Left colon (tissue), 2 donors: Measurements from ENCODE around the gene NOC3L. TPM values are rescaled to one million over a fixed set of nuclear protein-coding genes. Genes with fewer than 3 reads are reported as not detected.
"Not testable (repeated sequence)": the region's sequence is repeated elsewhere in the genome, so short reads cannot be mapped to it uniquely, and the experiment has no call there.

Source experiments
- ATAC-seq: fragments of 200-7000 bp; cut with Tn5 transposase; one replicate; pipeline ENCODE4 v1.9.1; 2020; ENCODE audit warnings: mild to moderate bottlenecking, moderate library complexity
- DNase-seq, 2 donors: peaks; one replicate each; pipeline ENCODE4 v3.0.0-alpha.2; 2020
- intact Hi-C, 2 donors: fragments of 100-400 bp; cut with DNase I in 1 of 2; cut with micrococcal nuclease in 1 of 2; formaldehyde crosslinking; loops; one replicate each; pipeline versions ENCODE4 v1.11.2 to v1.14.0; 2022; cut with DNase I, micrococcal nuclease
- total RNA-seq, 2 donors: library from RNA; stranded (reverse); fragmentation: NEBNext Ultra II Directional; extraction: Animal tissue kit (Norgen Biotek cat#: 25700); gene quantifications; one replicate each; pipeline ENCODE4 v1.2.1, GENCODE V29; 2021
- donor health status: DM: no; HTN: no; CAD: no.
- donor health status: DM: yes; HTN: yes; CAD: no.

Gene NOC3L
- total RNA-seq, 2 donors from 2014 or later: 6.3 to 6.6 TPM

DNA sequence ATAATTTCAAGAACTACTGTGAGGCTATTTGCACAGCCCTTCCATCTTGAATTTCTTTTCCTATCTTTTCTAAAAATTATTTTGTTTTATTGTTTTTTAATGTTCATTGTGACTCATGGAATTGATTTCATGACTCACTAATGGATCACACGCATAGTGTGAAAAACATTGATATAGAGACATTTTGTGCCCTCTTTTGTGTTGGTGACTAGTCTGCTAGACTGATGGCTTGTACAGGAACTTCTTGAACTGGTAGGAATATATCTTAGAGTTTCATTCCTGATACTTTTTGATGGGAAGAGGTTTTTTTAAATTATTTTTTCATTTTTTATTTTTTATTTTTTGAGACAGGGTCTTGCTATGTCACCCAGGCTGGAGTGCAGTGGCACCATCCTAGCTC is 12.6 kb upstream of the NOC3L start:
- ATAC-seq: no peak
- no peak for DNase-seq
- intact Hi-C loops: no loop called here

DNA sequence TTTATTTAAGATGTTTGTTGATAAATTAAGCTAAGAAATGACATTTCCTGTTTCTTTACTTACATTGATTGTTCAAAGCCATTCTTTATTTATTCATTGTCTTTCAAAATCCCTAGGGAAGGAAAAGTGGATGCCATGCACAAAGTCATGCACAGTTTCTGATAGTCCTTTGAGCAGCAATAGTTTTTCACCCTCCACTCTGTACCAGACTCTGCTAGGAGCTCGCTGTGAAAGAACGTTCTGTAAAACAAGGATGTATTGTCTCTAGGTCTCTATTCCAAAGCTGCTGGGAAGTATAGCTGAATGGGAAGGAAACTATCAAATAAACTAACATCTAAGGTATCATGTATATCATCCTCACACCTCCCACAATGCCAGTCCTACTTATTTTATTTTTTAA is 7.8 kb upstream of the NOC3L start:
- intact Hi-C loops: no loop called here
- no peak for ATAC-seq
- no peak for DNase-seq

DNA sequence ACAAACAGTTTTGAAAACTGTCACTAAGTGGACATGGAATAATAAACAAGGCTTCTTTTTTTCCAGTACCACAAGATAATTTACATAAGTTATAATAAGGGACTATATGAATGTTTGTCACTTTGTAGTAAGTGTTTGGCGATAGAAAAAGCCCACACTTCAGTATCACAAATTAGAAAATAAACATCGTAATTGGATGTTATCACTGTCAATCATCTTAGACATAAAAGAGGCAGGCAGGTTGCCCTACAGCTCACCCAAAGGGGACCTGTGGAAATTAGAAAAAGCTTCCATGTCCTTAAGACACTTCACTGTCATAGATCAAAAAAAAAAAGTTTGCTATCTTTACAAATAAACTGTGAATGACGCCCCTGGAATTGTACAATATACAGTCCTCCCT is 3.6 kb upstream of the NOC3L start:
- DNase-seq (no peak), ATAC-seq (no peak)
- intact Hi-C loops: loop anchor here in 1 of 2 donors (10.0 kb wide), 1 partner anchor 78 kb away; no protein-coding TSS in a partner anchor

DNA sequence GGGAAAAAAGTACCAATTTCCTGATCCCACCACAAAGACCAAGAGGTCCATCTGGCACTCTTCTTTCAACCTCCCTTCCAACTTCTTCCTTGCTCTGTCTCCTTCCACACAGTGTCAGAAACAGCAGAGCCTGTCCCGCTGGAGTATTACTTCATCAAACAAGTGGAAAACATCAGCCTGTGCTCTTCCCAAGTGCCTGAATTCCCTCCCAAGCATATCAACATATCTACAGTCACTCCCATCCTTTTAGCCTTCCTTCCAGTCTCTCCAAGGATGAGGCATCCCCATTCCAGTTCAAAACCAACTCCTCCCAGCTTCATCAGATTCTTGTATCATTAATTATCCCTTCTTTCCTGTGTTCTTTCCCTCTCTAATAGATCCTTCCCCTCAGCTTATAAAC is 1.7 kb upstream of the NOC3L start:
- ATAC-seq (no peak), DNase-seq (no peak)
- intact Hi-C loops: loop anchor here in 1 of 2 donors (5.0 to 10.0 kb wide), 2 partner anchors 38 to 80 kb away; partner anchors contain the start of gene TBC1D12

DNA sequence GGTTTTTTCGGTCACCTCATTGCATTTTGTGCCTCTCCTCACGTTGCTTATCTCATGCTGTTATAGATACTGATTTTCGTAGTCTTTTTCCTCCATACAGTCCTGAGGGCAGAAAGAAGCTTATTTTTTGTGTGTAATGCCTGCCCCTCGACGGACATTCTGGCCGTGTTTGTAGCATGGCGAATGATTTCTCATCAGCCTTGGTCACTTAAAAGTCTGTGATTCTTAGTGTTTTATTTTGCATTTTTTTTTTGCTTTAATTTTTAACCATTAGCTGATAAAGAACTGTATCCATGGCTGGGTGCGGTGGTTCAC is 469 bp upstream of the NOC3L start:
- DNase-seq: no peak
- intact Hi-C loops: loop anchor here in 1 of 2 donors (5.0 to 10.0 kb wide), 2 partner anchors 39 to 82 kb away; partner anchors contain the start of gene TBC1D12
- ATAC-seq: peak; percentile 46

DNA sequence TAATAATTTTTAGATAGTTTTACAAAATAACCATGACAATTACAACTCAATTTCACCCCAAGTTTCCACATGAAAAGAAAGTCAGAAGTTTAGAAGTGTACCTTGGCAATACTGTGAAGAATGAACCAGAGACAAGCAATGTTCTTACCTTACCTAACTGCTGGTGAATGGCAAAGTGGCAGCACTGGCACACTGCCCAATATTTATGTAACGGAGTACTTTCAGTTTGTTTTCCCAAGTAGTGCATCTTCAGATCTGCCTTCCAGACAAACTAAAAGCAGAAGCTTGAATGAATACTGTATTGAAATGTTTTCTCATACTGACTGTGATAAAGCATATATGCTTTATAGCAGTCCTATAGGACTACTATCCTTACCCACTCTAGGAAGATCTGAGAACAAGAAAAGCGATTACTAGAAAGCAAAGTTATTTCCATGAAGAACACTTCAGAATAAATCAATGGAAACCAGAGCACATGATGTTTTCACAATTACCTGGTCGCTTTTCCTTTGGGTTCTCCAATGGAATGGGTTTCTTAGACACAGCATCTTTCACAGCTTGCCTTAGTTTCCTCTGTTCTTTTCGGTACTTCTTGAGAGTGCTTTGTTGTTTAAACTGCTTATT is 1.5 kb downstream of the NOC3L start:
- intact Hi-C loops: loop anchor here in 1 of 2 donors (5.0 to 10.0 kb wide), 2 partner anchors 41 to 84 kb away; partner anchors contain the start of gene TBC1D12
- ATAC-seq (no peak), DNase-seq (peak in 1 of 2 donors; percentile 34)

DNA sequence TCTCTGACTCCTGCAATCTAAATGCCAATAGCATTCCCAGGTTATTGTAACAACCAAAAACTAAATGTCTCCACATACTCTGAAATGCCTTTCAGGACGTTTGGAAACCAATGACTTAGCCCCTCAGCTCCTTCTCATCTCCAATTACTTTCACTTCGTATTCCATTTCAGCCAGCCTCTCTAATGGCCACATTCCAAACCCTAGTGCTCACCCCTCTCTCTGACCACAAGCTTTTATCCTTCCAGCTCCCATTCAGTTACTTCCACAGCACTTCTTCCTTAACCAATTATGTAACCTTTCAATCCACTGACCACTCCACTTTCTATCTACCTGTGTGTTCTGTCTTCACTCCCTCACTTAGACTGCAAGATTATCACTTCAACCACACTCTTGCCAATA is 4.3 kb downstream of the NOC3L start:
- DNase-seq: no peak
- intact Hi-C loops: no loop called here
- no peak for ATAC-seq

DNA sequence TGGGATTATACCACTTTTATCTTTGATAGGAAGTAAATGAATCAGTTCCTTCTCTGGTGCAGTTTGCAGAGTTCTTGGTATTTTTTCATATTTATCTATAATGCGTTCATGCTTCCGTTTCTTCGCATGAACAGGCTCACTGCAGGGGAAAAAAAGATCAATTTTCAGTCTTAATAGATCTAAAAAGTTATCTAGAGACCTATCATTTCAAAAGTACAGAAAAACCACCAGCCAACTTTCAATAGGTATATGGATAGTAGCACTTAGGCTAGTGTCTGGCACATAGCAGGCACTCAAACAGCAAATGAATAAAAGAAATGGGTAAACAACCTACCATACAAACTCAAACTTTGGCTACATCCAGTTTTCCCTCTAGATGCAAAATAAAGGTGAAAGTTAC is 5.5 kb downstream of the NOC3L start:
- ATAC-seq (no peak), DNase-seq (no peak)
- intact Hi-C loops: no loop called here

DNA sequence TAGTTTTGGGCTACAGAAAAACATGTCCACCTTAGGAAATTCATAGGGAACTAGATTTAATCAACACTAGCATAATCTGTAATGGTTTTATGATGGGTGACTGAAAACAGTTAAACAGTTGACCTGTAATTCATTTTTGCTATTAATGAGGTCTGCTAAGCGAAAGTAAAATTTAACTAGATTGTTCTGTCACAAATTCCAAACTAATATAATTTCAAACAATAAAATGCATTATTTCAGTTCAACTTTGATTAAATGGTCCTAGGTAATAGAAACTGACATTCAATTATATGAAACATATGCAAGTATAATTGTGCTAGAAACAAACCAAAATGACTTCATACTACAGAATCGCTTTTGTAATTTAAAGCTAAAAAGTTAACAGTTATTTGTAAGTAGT is 6.9 kb downstream of the NOC3L start:
- DNase-seq: no peak
- intact Hi-C loops: no loop called here
- no peak for ATAC-seq

DNA sequence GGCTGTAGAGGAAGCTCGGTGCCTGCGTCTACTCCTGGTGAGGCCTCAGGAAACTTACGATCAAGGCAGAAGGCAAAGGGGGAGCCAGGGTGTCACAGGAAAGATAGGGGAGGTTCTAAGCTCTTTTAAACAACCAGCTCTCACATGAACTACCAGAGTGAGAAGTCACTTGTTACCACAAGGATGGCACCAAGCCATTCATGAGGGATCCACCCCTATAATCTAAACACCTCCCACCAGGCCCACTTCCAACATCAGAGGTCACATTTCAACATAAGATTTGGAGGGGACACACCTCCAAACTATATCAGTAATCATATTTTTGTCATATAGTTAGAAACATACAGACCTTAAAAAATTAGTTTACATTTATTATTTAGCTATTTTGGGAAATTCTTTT is 9.4 kb downstream of the NOC3L start:
- intact Hi-C loops: no loop called here
- ATAC-seq: no peak
- DNase-seq: no peak

DNA sequence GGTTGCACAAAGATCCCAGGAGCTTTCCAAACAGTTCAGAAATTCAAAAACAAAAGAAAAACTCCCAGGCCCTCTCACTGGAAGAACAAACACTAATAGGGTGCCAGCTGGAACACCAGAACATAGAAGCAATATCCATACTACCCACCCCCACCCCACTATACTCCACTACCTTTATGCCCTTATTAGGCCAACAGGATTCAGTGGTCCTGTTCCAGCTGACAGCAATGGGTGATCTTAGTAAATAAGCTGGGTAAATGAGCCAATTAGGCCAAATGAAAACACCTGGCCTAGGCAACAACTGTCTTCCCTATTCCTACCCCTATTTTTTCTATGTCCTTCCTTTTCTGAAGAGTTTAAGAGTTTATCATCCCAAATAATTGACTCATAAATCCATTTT is 11.7 kb downstream of the NOC3L start:
- intact Hi-C loops: no loop called here
- no peak for DNase-seq
- no peak for ATAC-seq

DNA sequence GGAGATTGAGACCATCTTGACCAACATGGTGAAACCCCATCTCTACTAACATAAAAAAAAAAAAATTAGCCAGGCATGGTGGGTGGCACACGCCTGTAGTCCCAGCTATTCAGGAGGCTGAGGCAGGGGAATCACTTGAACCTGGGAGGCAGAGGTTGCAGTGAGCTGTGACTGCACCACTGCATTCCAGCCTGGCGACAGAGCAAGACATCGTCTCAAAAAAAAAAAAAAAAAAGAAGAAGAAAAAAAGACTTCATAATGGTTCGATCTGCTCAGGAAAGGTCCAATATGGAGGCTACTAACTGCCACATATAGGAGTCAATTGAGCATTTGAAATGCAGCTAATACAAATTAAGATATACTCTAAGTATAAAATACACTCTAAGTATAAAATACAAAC is 12.2 kb downstream of the NOC3L start:
- DNase-seq, intact Hi-C loops, ATAC-seq: not testable (repeated sequence)

DNA sequence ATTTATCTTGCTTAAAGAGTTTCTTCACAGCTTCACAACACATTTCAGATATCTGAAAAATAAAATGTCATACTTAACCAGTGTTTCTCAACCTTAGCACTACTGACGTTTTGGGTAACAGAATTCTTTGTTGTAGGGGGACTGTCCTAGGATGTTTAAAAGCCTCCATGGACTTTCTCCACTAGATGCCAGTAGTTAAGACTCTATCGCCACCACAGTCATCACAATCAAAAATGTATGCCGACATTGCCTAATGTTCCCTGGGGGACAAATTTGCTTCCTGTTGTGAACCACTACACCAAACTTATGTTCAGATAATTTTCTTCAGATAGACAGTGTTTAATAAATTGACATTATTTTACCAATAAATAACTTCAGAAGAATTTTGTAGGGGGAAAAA is 13.4 kb downstream of the NOC3L start:
- intact Hi-C loops: no loop called here
- DNase-seq: no peak
- no peak for ATAC-seq

DNA sequence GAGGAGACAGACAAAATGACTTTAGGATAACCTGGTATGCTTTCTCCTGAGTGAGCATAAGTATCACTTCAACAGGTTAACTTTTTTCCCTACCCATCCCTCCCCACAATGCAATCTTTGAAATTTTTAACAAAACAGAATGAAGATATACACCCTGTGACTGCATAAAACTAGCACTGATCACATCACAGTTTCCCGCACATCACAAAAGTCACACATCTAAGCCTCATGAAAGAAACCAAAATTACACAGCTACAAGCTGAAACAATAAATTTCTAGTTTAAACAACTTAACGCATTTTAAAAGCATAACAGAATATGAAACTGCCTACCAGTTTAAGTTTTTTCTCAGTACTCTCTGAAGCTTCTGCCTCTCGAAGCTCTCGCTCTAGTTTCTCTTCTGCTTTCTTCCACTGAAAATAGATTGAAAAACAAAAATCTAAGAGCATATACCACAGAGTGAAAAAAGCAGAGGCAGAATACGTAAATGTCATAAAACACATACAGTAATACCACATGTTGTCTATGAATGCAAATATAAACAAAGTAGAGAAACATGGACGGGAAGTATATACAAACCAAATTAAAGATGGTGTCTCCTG is 18.1 kb downstream of the NOC3L start:
- no peak for ATAC-seq
- intact Hi-C loops: no loop called here
- DNase-seq: no peak

DNA sequence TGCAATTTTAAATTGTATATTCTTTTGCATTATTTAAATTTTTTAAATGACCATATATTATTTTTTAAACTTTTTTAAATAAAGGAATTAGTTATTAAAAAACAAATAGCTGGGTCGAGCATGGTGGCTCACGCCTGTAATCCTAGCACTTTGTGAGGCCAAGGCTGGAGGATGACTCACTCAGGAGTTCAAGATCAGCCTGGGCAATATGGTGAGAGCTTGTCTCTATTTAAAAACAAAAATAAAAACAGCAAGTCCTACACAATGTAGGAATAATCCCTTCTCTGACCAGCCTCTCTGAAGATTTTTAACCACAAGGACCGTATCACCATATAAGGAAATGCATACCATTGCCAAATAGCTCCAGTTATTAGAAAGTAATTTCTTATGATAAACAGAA is 19.6 kb downstream of the NOC3L start:
- ATAC-seq: no peak
- intact Hi-C loops: no loop called here
- DNase-seq: no peak

DNA sequence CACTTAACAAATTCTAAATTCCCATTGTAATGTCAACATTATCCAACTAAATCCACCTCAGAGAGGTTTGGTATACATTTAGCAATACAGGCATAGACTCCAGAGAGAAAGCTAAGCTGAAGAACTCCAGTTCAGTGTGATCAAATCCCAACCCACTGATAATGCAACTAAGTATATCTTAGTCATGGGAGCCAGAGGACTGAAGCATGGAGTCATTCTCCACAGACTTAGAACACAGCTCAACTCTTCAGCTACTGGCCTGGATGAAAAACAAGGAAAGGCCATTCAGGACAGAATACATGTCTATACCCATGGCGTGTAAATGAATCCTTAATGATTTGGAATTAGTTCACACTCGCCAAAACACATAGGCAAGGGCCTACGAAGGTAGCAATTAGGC is 27.9 kb downstream of the NOC3L start:
- ATAC-seq: no peak
- DNase-seq: no peak
- intact Hi-C loops: no loop called here

DNA sequence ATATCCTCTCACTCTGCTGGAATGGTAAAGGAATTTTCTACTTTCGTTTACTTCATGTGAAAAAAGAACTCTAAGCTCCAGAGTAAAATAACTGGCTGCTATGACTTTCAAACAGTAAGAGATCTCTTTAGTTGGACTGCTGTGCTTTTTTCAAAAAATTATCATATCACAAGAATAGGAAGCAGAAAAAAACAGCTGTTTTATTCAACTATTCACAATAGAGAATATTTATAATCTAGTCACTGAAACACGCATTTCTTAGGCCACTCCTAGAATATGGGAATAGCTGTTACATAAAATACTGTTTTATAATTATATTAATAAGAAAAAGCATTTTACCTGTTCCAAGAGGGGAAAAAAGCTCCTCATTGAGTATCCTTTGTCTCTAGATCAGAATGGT is 29.7 kb downstream of the NOC3L start:
- no peak for ATAC-seq
- DNase-seq: no peak
- intact Hi-C loops: no loop called here

DNA sequence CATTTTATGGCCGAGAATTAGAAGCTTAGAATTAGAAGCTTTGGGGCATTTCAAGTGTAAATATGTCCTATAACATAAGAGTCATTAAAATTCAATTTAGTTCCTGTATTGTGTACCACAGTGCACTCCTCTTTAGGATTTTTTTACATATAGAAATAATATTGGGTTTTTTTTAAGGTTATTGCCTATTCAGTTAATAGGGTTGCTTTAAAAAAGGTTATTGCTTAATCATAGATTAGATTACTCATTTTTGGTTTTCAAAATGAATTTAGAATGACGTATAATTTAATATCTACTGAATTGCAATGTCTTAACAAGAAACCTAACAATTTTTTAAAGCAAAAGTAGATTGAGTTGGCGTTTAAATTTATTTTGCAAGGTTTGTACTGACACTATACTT is 34.1 kb downstream of the NOC3L start:
- ATAC-seq (no peak), DNase-seq (no peak)
- intact Hi-C loops: no loop called here

DNA sequence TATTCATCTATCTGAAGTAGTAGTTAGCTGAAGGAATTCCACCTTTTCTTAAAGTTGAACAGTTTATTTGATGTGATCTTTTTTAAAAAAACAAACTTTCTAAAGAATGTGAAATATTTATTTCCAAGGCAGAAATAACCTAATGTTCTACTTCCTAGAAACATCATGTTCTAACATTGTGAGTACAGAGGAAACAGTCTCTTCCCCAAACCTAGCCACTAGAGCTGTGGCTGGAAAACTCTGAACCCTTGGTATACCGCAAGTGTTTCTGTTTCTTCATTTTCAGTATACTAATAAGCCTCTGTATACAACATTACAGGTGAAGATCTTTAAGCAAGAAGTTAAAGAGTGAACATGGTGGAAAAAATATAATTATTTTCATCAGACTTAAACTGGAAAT is 35.1 kb downstream of the NOC3L start:
- intact Hi-C loops: no loop called here
- no peak for ATAC-seq
- DNase-seq: no peak

DNA sequence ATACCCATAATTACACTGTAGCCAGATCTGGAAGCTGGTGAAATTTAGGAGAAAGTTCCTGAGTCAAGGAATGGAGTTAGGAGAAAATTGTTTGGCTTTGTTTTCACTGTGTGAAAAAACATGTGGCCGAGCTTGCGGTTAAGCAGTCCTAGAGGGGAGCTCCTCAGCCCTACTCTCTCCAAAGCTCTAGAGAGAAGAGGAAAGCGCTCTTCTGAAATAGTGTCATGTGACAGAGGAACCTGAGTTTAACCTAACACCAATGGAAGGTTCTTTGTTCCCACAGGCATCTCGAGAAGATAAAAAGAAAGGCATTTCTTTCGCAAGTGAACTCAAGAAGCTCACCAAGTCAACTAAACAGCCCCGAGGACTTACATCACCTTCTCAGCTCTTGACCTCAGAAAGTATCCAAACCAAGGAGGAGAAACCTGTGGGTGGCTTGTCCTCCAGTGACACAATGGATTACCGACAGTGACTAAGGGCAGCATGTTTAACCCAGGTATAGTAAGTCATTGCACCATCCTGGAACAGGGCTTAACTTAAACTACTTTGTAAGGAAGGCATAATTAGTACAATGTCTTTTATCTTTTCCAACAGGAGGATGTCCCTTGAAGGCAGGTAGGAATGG is 38.0 kb downstream of the NOC3L start:
- ATAC-seq: no peak
- no peak for DNase-seq
- intact Hi-C loops: no loop called here
